NT2/D1 (cell line): ENCODE results near the gene PMP22.

Experiments used
- DNase-seq: peaks from one replicate; pipeline ENCODE4 v3.0.0-alpha.2; 2011; ENCODE audit warnings: low read depth, low spot score
- H3K27me3 ChIP-seq: 2 replicates; pipeline ENCODE4 v1.6.0; 2011; ENCODE audit warnings: mild to moderate bottlenecking; ENCODE audit not compliant: insufficient read length, insufficient read depth
- H3K36me3 ChIP-seq: 2 replicates; pipeline ENCODE4 v1.6.1; 2011; ENCODE audit warnings: mild to moderate bottlenecking, low read length, mixed read lengths; ENCODE audit not compliant: insufficient read depth, insufficient read length
- H3K4me1 ChIP-seq: 2 replicates; pipeline ENCODE4 v1.5.1; 2011; ENCODE audit not compliant: insufficient read depth, insufficient read length
- H3K4me3 ChIP-seq: 2 replicates; pipeline ENCODE4 v1.5.1; 2011; ENCODE audit warnings: low read depth; ENCODE audit not compliant: insufficient read length
- H3K9ac ChIP-seq: 2 replicates; pipeline ENCODE4 v1.6.0; 2011; ENCODE audit warnings: low read depth; ENCODE audit not compliant: insufficient read length
- H3K9me3 ChIP-seq: 2 replicates; pipeline ENCODE4 v1.5.1; 2011; ENCODE audit warnings: mild to moderate bottlenecking, low read length; ENCODE audit not compliant: insufficient read depth
- SUZ12 ChIP-seq: IDR thresholded peaks from 2 replicates; pipeline ENCODE4 v1.6.1; 2011; ENCODE audit not compliant: insufficient read length, insufficient read depth; ENCODE audit errors: extremely low read depth
- YY1 ChIP-seq: IDR thresholded peaks from 2 replicates; pipeline ENCODE4 v1.6.1; 2011; ENCODE audit not compliant: insufficient read length, insufficient read depth
- ZNF274 ChIP-seq: IDR thresholded peaks from 2 replicates; pipeline ENCODE4 v1.6.1; 2011; ENCODE audit warnings: mild to moderate bottlenecking, low read depth, low read length

Gene PMP22

DNA sequence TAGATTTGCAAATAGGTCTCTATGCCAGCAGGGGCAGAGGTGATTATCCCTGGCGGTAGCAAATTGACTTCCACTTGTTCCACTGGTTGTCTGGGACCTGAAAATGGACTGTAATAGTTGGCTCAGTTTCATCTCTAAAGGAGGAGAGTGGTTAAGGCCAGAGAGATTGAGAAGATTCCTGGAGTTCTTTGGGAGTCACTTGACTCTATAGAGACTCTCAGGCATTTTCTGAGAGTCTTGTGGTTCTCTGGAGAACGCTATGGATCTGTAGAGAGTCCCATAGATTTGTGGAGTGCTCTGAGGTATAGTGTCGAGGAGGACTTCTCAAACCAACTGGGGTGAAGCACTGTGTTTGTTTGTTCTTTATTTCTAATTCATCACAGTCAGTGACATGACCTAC lies 8.9 kb upstream of the PMP22 start:
- no peak overlapping the region for H3K9ac ChIP-seq
- no peaks in the 10 kb centered on the region for H3K27me3 ChIP-seq
- DNase-seq: no peak
- H3K4me3 ChIP-seq: no peak overlapping the region
- TF ChIP-seq SUZ12: no peak
- no peaks in the 10 kb centered on the region for H3K36me3 ChIP-seq
- H3K4me1 ChIP-seq: no peaks in the 10 kb centered on the region
- H3K9me3 ChIP-seq: peaks cover 6% of the 10 kb centered on the region; the same call in 1 of the 2 replicates

DNA sequence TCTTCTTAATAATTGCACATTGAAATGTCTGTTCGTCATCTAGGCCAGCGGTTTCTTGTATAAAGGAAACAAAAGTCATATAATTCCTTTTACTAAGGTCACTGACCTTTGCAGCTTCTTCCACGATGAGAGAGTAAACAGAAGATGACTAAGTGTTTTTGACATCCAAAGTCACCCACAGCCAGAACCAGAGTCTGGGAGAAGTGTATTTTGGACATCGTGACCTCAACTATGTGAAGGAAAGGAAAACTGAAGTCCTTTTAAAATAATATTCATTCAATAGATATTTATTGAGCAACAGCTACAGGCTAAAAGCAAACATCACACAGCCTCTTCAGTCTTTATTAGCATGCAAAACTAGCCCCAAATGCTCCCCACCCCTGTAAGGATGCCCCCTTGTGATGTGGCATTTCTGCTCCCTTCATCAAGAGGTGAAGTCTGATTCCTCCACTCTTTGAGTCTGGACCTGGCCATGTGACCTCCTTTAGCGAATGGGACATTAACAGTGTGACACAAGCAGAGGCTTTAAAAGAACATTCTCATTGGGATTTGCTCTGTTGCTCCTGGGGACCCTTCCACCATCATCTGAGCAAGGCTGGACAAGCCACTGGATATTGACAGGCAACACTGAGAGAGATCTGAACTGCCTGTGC lies 8.1 kb upstream of the PMP22 start:
- H3K4me3 ChIP-seq: no peak overlapping the region
- no peaks in the 10 kb centered on the region for H3K4me1 ChIP-seq
- no peaks in the 10 kb centered on the region for H3K27me3 ChIP-seq
- H3K36me3 ChIP-seq: no peaks in the 10 kb centered on the region
- peaks cover 6% of the 10 kb centered on the region; the same call in 1 of the 2 replicates for H3K9me3 ChIP-seq
- DNase-seq: no peak
- no peak overlapping the region for H3K9ac ChIP-seq
- TF ChIP-seq ZNF274 (no peak), SUZ12 (no peak), YY1 (no peak)

- no peak for DNase-seq
- H3K9me3 ChIP-seq: peaks cover 6% of the 10 kb centered on the region; the same call in 1 of the 2 replicates
- no peaks in the 10 kb centered on the region for H3K4me1 ChIP-seq
- TF ChIP-seq SUZ12 (no peak), ZNF274 (no peak), YY1 (no peak)
- no peak overlapping the region for H3K9ac ChIP-seq
- no peaks in the 10 kb centered on the region for H3K27me3 ChIP-seq
- no peak overlapping the region for H3K4me3 ChIP-seq
- H3K36me3 ChIP-seq: no peaks in the 10 kb centered on the region
Measured at GRCh38 chr17:15271741-15272140, 6.6 kb upstream of the PMP22 start.

DNA sequence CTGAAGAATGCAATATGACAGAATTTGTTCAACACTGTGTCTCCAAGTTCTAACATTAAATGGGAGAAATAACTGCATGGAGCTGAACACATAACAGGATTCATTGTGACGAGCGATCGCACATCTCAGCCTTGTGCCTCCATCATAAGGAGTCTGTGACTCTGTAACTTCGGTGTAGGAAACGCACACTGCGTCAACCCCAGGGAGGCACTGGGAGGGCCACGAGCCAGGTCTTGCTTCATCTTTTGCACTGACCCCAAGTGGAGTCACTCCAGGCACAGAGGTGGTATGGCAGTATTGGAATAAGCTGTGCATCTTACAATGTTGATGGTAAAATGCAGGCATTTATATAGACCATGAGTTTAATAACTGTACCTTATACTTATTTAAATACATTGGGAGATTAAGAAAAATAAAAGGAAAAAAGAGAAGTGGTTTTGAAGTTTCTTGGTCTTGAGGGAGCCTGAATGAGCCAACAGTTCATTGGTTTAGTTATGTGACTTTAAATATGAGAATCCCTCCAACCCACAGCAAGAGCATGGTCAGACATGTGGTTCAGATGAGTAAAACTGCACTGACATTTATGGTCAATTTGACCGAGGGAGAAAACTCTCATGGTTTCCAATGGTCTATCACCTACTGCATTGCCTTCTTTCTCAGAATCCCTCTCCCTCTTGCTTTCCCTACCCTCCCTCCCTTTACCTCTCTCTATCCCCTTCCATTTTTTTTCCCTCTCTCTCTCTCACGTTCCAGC lies 5.7 kb upstream of the PMP22 start:
- no peaks in the 10 kb centered on the region for H3K4me1 ChIP-seq
- no peaks in the 10 kb centered on the region for H3K36me3 ChIP-seq
- H3K9me3 ChIP-seq: peaks cover 6% of the 10 kb centered on the region; the same call in 1 of the 2 replicates
- no peak overlapping the region for H3K4me3 ChIP-seq
- DNase-seq: no peak
- H3K9ac ChIP-seq: no peak overlapping the region
- no peaks in the 10 kb centered on the region for H3K27me3 ChIP-seq
- TF ChIP-seq ZNF274 (no peak), YY1 (no peak), SUZ12 (no peak)

- no peaks in the 10 kb centered on the region for H3K27me3 ChIP-seq
- no peak for DNase-seq
- H3K9me3 ChIP-seq: peaks cover 6% of the 10 kb centered on the region; the same call in 1 of the 2 replicates
- H3K36me3 ChIP-seq: no peaks in the 10 kb centered on the region
- TF ChIP-seq SUZ12: no peak
- no peak overlapping the region for H3K4me3 ChIP-seq
- H3K9ac ChIP-seq: no peak overlapping the region
- H3K4me1 ChIP-seq: no peaks in the 10 kb centered on the region
Measured at GRCh38 chr17:15269780-15270089, 4.6 kb upstream of the PMP22 start.

DNA sequence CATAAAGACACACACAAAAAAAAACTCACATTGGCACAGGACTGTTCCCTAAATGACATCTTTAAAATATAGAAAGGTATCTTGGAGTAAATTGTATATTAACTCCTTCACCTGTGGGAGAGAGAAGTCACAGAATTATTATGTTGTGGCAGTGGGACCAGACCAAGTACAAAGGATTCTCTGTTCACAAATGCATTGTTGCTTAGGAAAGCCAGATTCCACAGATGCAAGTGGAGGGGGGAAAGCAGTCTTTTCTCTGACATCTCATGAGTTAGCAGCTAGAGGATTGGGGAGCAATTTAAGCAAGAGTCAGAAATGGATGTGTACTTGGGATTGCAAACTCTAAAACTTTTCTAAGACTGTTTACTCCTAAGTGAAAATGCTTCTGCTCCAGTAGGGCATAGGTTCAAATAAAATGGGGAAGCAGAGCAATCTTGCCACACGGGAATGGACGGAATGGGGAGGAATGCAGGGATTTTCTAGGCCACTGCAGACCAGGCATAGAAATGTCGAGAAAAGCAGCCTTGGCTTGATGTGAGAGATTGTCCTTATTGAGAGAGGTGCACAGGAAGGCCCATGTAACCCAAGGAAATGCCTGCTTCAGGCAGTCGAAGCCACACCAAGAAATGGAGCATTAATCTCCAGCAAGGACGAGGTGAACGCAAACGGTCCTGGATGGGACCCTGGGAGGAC lies 4.1 kb upstream of the PMP22 start:
- Histone ChIP-seq H3K9me3 (peaks cover 6% of the 10 kb centered on the region; the same call in 1 of the 2 replicates), H3K4me1 (no peaks in the 10 kb centered on the region), H3K36me3 (no peaks in the 10 kb centered on the region), H3K27me3 (peaks cover 4% of the 10 kb centered on the region), H3K9ac (no peak overlapping the region), H3K4me3 (no peak overlapping the region)
- TF ChIP-seq ZNF274: no peak
- TF ChIP-seq YY1: no peak
- TF ChIP-seq SUZ12: no peak
- no peak for DNase-seq

GRCh38 chr17:15268461-15268860 lies 3.3 kb upstream of the PMP22 start:
- TF ChIP-seq ZNF274 (no peak), SUZ12 (no peak), YY1 (no peak)

More at GRCh38 chr17:15268461-15268860, 3.3 kb upstream of the PMP22 start:
- no peaks in the 10 kb centered on the region for H3K4me1 ChIP-seq
- H3K36me3 ChIP-seq: no peaks in the 10 kb centered on the region
- peaks cover 12% of the 10 kb centered on the region for H3K27me3 ChIP-seq
- no peak overlapping the region for H3K9ac ChIP-seq
- DNase-seq: no peak
- no peak overlapping the region for H3K4me3 ChIP-seq
- peaks cover under 1% of the 10 kb centered on the region; the same call in 1 of the 2 replicates for H3K9me3 ChIP-seq
